Esophagus muscularis mucosa (tissue), 4 donors: ENCODE measurements around the gene DNAH3. TPM values are rescaled to one million over a fixed set of nuclear protein-coding genes. Genes with fewer than 3 reads are reported as not detected.

ENCODE experiments used
- DNase-seq: peaks from one replicate; pipeline ENCODE4 v3.0.0-alpha.2; 2017; ENCODE audit errors: extremely low spot score
- H3K27ac ChIP-seq, 4 donors: fragments of 200-600 bp; sonication (generic); replicated peaks in 1 of 4; 1 replicate in 3 of 4; 2 replicates in 1 of 4; pipeline ENCODE4 v1.5.1; 2016 to 2019; ENCODE audit warnings: mild to moderate bottlenecking in 1 of 4
- H3K27me3 ChIP-seq, 4 donors: fragments of 200-600 bp; sonication (generic); one replicate each; pipeline versions ENCODE4 v1.5.1 to v1.6.0; 2016 to 2019
- H3K36me3 ChIP-seq, 4 donors: fragments of 200-600 bp; sonication (generic); one replicate each; pipeline ENCODE4 v1.5.1; 2016 to 2019
- H3K4me1 ChIP-seq, 4 donors: fragments of 200-600 bp; sonication (generic); one replicate each; pipeline ENCODE4 v1.5.1; 2016 to 2019
- H3K4me3 ChIP-seq, 4 donors: fragments of 200-600 bp; sonication (generic); 1 replicate in 2 of 4; 2 replicates in 2 of 4; pipeline ENCODE4 v1.5.1; 2016 to 2019; ENCODE audit warnings: mild to moderate bottlenecking in 4 of 4, moderate library complexity in 1 of 4
- H3K9me3 ChIP-seq, 4 donors: fragments of 200-600 bp; sonication (generic); 1 replicate in 3 of 4; 2 replicates in 1 of 4; pipeline ENCODE4 v1.5.1; 2016 to 2019
- CTCF ChIP-seq, 3 experiments: fragments of 200-600 bp in 2 of 3; fragments of 450-650 bp in 1 of 3; sonication (generic) in 2 of 3; IDR thresholded peaks; one replicate each; pipeline ENCODE4 v1.5.1; 2017 to 2019; ENCODE audit warnings: antibody characterized with exemption in 3 of 3, mild to moderate bottlenecking in 2 of 3, moderate library complexity in 1 of 3
- EP300 ChIP-seq: sonication (generic); formaldehyde crosslinking; IDR thresholded peaks from one replicate; pipeline ENCODE4 v1.6.1; 2017; ENCODE audit warnings: antibody characterized with exemption
- POLR2A ChIP-seq: fragments of 450-650 bp; IDR thresholded peaks from one replicate; pipeline ENCODE4 v1.6.1; 2017; ENCODE audit warnings: antibody characterized with exemption, moderate library complexity, mild to moderate bottlenecking, low read depth
- POLR2AphosphoS5 ChIP-seq, 2 donors: sonication (generic); formaldehyde crosslinking; IDR thresholded peaks; one replicate each; pipeline ENCODE4 v1.6.1; 2017; ENCODE audit warnings: antibody characterized with exemption in 2 of 2
- WGBS: methylation state at CpG from one replicate; pipeline ENCODE4 v1.1.5; 2018; 5-methylcytosine and 5-hydroxymethylcytosine counted together
- intact Hi-C: fragments of 100-400 bp; cut with DNase I; formaldehyde crosslinking; loops from one replicate; pipeline ENCODE4 v1.15.1; 2023
- total RNA-seq, 4 donors: library from RNA; depleted of rRNA; stranded (reverse); fragments of >200 nt; gene quantifications; one replicate each; pipeline versions ENCODE4 v1.1.0 to v1.2.1, GENCODE V29; 2016

Gene DNAH3
- total RNA-seq, 4 donors from 2014 or later: under 0.01 to 0.13 TPM; not detected in 2

- H3K4me1 ChIP-seq: peaks cover 0 to 9% (median 7%) of the 10 kb centered on the region in 4 donors
- H3K27ac ChIP-seq: no peak overlapping the region
- intact Hi-C loops: loop anchor here (5.0 to 10.0 kb wide), 2 partner anchors 91 to 368 kb away; partner anchors contain the start of gene CRYM
- H3K27me3 ChIP-seq: no peaks in the 10 kb centered on the region
- H3K4me3 ChIP-seq: no peak overlapping the region
- 63% methylated on average over 4 of the region's 4 CpGs for WGBS
- DNase-seq: no peak
- H3K9me3 ChIP-seq: no peaks in the 10 kb centered on the region
- peaks cover 8 to 19% (median 13%) of the 10 kb centered on the region in 4 donors for H3K36me3 ChIP-seq
- TF ChIP-seq EP300 (no peak), POLR2AphosphoS5 (IDR thresholded peaks at IDR 0.05) (no peak), CTCF (IDR thresholded peaks at IDR 0.05) (no peak), POLR2A (no peak)
Measured at GRCh38 chr16:21186326-21186691, 35.7 kb upstream of the DNAH3 start.

DNA sequence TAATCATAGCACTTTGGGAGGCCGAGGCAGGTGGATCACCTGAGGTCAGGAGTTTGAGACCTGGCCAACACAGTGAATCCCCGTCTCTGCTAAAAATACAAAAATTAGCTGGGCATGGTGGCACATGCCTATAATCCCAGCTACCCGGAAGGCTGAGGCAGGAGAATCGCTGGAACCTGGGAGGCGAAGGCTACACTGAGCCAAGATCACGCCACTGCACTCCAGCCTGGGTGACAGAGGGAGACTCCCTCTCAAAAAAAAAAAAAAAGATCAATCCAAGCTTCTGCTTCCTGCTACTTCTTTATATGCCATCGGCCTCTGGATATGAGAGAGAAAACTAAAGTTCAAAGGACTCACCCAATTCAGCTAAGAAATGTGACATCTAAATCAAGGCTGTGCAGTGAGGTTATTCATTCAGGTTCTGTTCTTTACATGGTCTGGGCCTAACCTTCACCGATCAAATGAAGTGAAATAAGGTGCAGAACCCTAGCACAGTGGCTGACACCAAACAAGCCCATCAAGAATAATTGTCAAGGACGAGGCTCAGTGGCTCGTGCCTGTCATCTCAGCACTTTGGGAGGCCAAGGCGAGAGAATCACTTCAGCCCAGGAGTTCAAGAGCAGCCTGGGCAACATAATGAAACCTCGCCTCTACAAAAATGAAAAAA, 35.1 kb upstream of the DNAH3 start:
- Histone ChIP-seq H3K4me1 (peaks cover 0 to 9% (median 7%) of the 10 kb centered on the region in 4 donors), H3K36me3 (peaks cover 13 to 24% (median 19%) of the 10 kb centered on the region in 4 donors), H3K4me3 (no peak overlapping the region), H3K9me3 (no peaks in the 10 kb centered on the region), H3K27ac (no peak overlapping the region), H3K27me3 (no peaks in the 10 kb centered on the region)
- WGBS: 89% methylated on average over 12 of the region's 12 CpGs
- no peak for TF ChIP-seq POLR2A
- no peak for TF ChIP-seq POLR2AphosphoS5 (IDR thresholded peaks at IDR 0.05)
- TF ChIP-seq EP300: no peak
- no peak for TF ChIP-seq CTCF (IDR thresholded peaks at IDR 0.05)
- DNase-seq: no peak
- intact Hi-C loops: loop anchor here (5.0 to 10.0 kb wide), 2 partner anchors 92 to 369 kb away; partner anchors contain the start of gene CRYM

DNA sequence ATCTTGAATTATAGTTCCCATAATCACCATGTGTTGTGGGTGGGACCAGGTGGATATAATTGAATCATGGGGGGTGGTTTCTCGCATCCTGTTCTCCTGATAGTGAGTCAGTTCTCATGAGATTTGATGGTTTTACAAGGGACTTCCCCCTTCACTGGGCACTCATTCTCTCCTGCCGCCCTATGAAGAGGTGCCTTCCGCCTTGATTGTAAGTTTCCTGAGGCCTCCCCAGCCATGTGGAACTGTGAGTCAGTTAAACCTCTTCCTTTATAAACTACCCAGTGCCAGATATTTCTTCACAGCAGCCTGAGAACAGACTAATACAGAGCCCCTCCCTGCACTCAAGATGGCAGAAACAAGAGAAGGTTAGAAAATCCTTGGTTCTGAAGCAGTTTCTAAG, 34.2 kb upstream of the DNAH3 start:
- 100% methylated on average over 3 of the region's 3 CpGs for WGBS
- TF ChIP-seq POLR2AphosphoS5 (IDR thresholded peaks at IDR 0.05) (no peak), POLR2A (no peak), CTCF (IDR thresholded peaks at IDR 0.05) (no peak), EP300 (no peak)

GRCh38 chr16:21183995-21184394, 33.3 kb upstream of the DNAH3 start:
- Histone ChIP-seq H3K9me3 (no peaks in the 10 kb centered on the region), H3K4me1 (peaks cover 0 to 9% (median 7%) of the 10 kb centered on the region in 4 donors), H3K4me3 (no peak overlapping the region), H3K27me3 (no peaks in the 10 kb centered on the region), H3K27ac (no peak overlapping the region), H3K36me3 (peaks cover 29 to 42% (median 37%) of the 10 kb centered on the region in 4 donors)
- DNase-seq: no peak
- WGBS: 83% methylated on average over 3 of the region's 3 CpGs
- intact Hi-C loops: loop anchor here (10.0 kb wide), 1 partner anchor 371 kb away; no protein-coding TSS in a partner anchor
- no peak for TF ChIP-seq EP300
- no peak for TF ChIP-seq CTCF (IDR thresholded peaks at IDR 0.05)
- TF ChIP-seq POLR2AphosphoS5 (IDR thresholded peaks at IDR 0.05): no peak
- TF ChIP-seq POLR2A: no peak

More for the DNA sequence above, 34.2 kb upstream of the DNAH3 start:
- intact Hi-C loops: loop anchor here (5.0 to 10.0 kb wide), 2 partner anchors 92 to 370 kb away; partner anchors contain the start of gene CRYM
- H3K9me3 ChIP-seq: no peaks in the 10 kb centered on the region
- H3K36me3 ChIP-seq: peaks cover 20 to 33% (median 28%) of the 10 kb centered on the region in 4 donors
- H3K27ac ChIP-seq: no peak overlapping the region
- no peak for DNase-seq
- H3K4me1 ChIP-seq: peaks cover 0 to 9% (median 7%) of the 10 kb centered on the region in 4 donors
- no peak overlapping the region for H3K4me3 ChIP-seq
- H3K27me3 ChIP-seq: no peaks in the 10 kb centered on the region
